ENCODE results near the gene SYT8. TPM values are rescaled to one million over a fixed set of nuclear protein-coding genes. Genes with fewer than 3 reads are reported as not detected.

The SYT8 gene
- total and polyA plus RNA-seq, 10 donors: 0.83 TPM; not detected in 9

GRCh38 chr11:1840780-1841480 is 6.1 kb downstream of the SYT8 start:
- H3K4me3 ChIP-seq: peak overlapping the region in 4 of 8 donors; percentile 22 to 67 (median 30)
- H3K9me3 ChIP-seq: no peaks in the 10 kb centered on the region
- H3K27me3 ChIP-seq (replicated peaks in 1 of 7): no peaks in the 10 kb centered on the region
- intact Hi-C loops (cut with DNase I; ENCODE audit: low total_unique reads): no loop called here
- peaks cover 48 to 90% (median 88%) of the 10 kb centered on the region in 6 donors for H3K4me1 ChIP-seq
- TF ChIP-seq POLR2AphosphoS5 (IDR thresholded peaks at IDR 0.05): no peak
- no peak for TF ChIP-seq CTCF (IDR thresholded peaks at IDR 0.05 in 8 of 11, conservative IDR thresholded peaks at IDR 0.05 in 3 of 11)
- TF ChIP-seq POLR2A (IDR thresholded peaks at IDR 0.05): no peak
- peak overlapping the region in 7 of 8 donors; percentile 81 to 94 (median 91) for H3K27ac ChIP-seq
- WGBS, 5 donors: 85 to 90% (median 89%) methylated on average over 26 to 37 of the region's 37 CpGs
- peak; percentile 81 for DNase-seq
- no peaks in the 10 kb centered on the region for H3K36me3 ChIP-seq

- no peak overlapping the region for H3K4me3 ChIP-seq
- no peak for TF ChIP-seq CTCF (IDR thresholded peaks at IDR 0.05 in 8 of 11, conservative IDR thresholded peaks at IDR 0.05 in 3 of 11)
- no peak for TF ChIP-seq POLR2A (IDR thresholded peaks at IDR 0.05)
- TF ChIP-seq POLR2AphosphoS5 (IDR thresholded peaks at IDR 0.05): no peak
- no peaks in the 10 kb centered on the region for H3K9me3 ChIP-seq
- intact Hi-C loops (cut with DNase I; ENCODE audit: low total_unique reads): no loop called here
- 87 to 93% (median 90%) methylated on average over 15 to 19 of the region's 19 CpGs for WGBS, 5 donors
- no peaks in the 10 kb centered on the region for H3K27me3 ChIP-seq (replicated peaks in 1 of 7)
- H3K36me3 ChIP-seq: no peaks in the 10 kb centered on the region
- peaks cover 51 to 97% (median 95%) of the 10 kb centered on the region in 6 donors for H3K4me1 ChIP-seq
- H3K27ac ChIP-seq: peak overlapping the region; percentile 66 to 94 (median 88)
- peak; percentile 78 for DNase-seq
These were observed 6.8 kb downstream of the SYT8 start for GRCh38 chr11:1841511-1842148.

GRCh38 chr11:1842149-1843097 is 7.6 kb downstream of the SYT8 start:
- H3K9me3 ChIP-seq: no peaks in the 10 kb centered on the region
- H3K27me3 ChIP-seq (replicated peaks in 1 of 7): no peaks in the 10 kb centered on the region
- no peak for TF ChIP-seq POLR2A (IDR thresholded peaks at IDR 0.05)
- TF ChIP-seq CTCF (IDR thresholded peaks at IDR 0.05 in 8 of 11, conservative IDR thresholded peaks at IDR 0.05 in 3 of 11): peak in 1 of 11 experiments; percentile 5
- TF ChIP-seq POLR2AphosphoS5 (IDR thresholded peaks at IDR 0.05): peak; percentile 88 to 94 (median 92)
- intact Hi-C loops (cut with DNase I; ENCODE audit: low total_unique reads): no loop called here
- peak overlapping the region; percentile 66 to 94 (median 88) for H3K27ac ChIP-seq
- H3K4me3 ChIP-seq: no peak overlapping the region
- WGBS, 5 donors: 76 to 80% (median 77%) methylated on average over 12 to 29 of the region's 29 CpGs
- no peaks in the 10 kb centered on the region for H3K36me3 ChIP-seq
- H3K4me1 ChIP-seq: peaks cover 50 to 100% (median 94%) of the 10 kb centered on the region in 6 donors
- peak; percentile 91 for DNase-seq
